GM18517 (cell line): ENCODE results near the gene C14orf119.

Experiments
- ATAC-seq: cut with Tn5 transposase; IDR thresholded peaks from one replicate; pipeline ENCODE4 v1.9.1; 2021; ENCODE audit warnings: mild to moderate bottlenecking, moderate library complexity; ENCODE audit not compliant: unreplicated experiment

The C14orf119 gene

GRCh38 chr14:23060536-23061260 lies 34.6 kb upstream of the C14orf119 start:
- ATAC-seq = no peak

GRCh38 chr14:23062002-23062401 lies 33.3 kb upstream of the C14orf119 start:
- no peak for ATAC-seq

- ATAC-seq = no peak
Measured at GRCh38 chr14:23063601-23064000, 31.7 kb upstream of the C14orf119 start.

- no peak for ATAC-seq
Measured at GRCh38 chr14:23066368-23066767, 28.9 kb upstream of the C14orf119 start.

- no peak for ATAC-seq
Measured at GRCh38 chr14:23066855-23067744, 28.2 kb upstream of the C14orf119 start.

- ATAC-seq = no peak
Measured at GRCh38 chr14:23067847-23068788, 27.2 kb upstream of the C14orf119 start.

- ATAC-seq = peak; percentile 57
Measured at GRCh38 chr14:23068789-23069412, 26.4 kb upstream of the C14orf119 start.

- ATAC-seq = no peak
Measured at GRCh38 chr14:23069413-23069806, 25.9 kb upstream of the C14orf119 start.

GRCh38 chr14:23070262-23071129 lies 24.8 kb upstream of the C14orf119 start:
- no peak for ATAC-seq

- ATAC-seq = peak; percentile 73
Measured at GRCh38 chr14:23071244-23071920, 23.9 kb upstream of the C14orf119 start.

GRCh38 chr14:23071921-23072539 lies 23.3 kb upstream of the C14orf119 start:
- ATAC-seq = no peak

GRCh38 chr14:23074906-23075305 lies 20.4 kb upstream of the C14orf119 start:
- no peak for ATAC-seq

- no peak for ATAC-seq
Measured at GRCh38 chr14:23076785-23077408, 18.4 kb upstream of the C14orf119 start.

- no peak for ATAC-seq
Measured at GRCh38 chr14:23077962-23078361, 17.3 kb upstream of the C14orf119 start.

GRCh38 chr14:23078692-23079116 lies 16.6 kb upstream of the C14orf119 start:
- ATAC-seq = no peak

- ATAC-seq = no peak
Measured at GRCh38 chr14:23079716-23080115, 15.6 kb upstream of the C14orf119 start.

- ATAC-seq = no peak
Measured at GRCh38 chr14:23080474-23080873, 14.8 kb upstream of the C14orf119 start.

GRCh38 chr14:23085458-23085857 lies 9.8 kb upstream of the C14orf119 start:
- ATAC-seq = no peak
